Glutamatergic neuron (in vitro differentiated cells): ENCODE results near the gene SNRNP25. TPM values are rescaled to one million over a fixed set of nuclear protein-coding genes. Genes with fewer than 3 reads are reported as not detected.
A peak's percentile ranks its signal among the peaks of the same experiment; 100 is the strongest.

Experiments
- DNase-seq: peaks from one replicate; pipeline ENCODE4 v3.0.0; 2022
- H3K27ac Mint-ChIP-seq: one replicate; pipeline ENCODE4 v1.8.0; 2020; ENCODE audit warnings: mild to moderate bottlenecking, mixed read lengths, inconsistent platforms; ENCODE audit not compliant: unreplicated experiment
- H3K27me3 Mint-ChIP-seq: one replicate; pipeline ENCODE4 v1.8.0; 2020; ENCODE audit warnings: mild to moderate bottlenecking, moderate library complexity, mixed read lengths, inconsistent platforms; ENCODE audit not compliant: unreplicated experiment
- H3K36me3 Mint-ChIP-seq: one replicate; pipeline ENCODE4 v1.8.0; 2020; ENCODE audit warnings: mild to moderate bottlenecking, mixed read lengths, inconsistent platforms; ENCODE audit not compliant: unreplicated experiment
- H3K4me1 Mint-ChIP-seq: one replicate; pipeline ENCODE4 v1.8.0; 2020; ENCODE audit warnings: mild to moderate bottlenecking, low read depth, mixed read lengths, inconsistent platforms; ENCODE audit not compliant: unreplicated experiment
- H3K4me3 Mint-ChIP-seq: one replicate; pipeline ENCODE4 v1.8.0; 2020; ENCODE audit warnings: mild to moderate bottlenecking, mixed read lengths, inconsistent platforms; ENCODE audit not compliant: unreplicated experiment
- H3K9me3 Mint-ChIP-seq: one replicate; pipeline ENCODE4 v1.8.0; 2020; ENCODE audit warnings: mild to moderate bottlenecking, moderate library complexity, mixed read lengths, inconsistent platforms; ENCODE audit not compliant: unreplicated experiment
- total RNA-seq: library from RNA; stranded (reverse); fragmentation: NEBNext Ultra II Directional; extraction: Animal tissue kit (Norgen Biotek cat#: 25700); gene quantifications from one replicate; pipeline ENCODE4 v1.2.1, GENCODE V29; 2021; ENCODE audit not compliant: unreplicated experiment
- TF ChIP-seq, protein P1 (sequence below): fragments of 200-600 bp; sonication (generic); IDR thresholded peaks from one replicate; pipeline ENCODE4 v1.5.0; 2021; ENCODE audit not compliant: partially characterized antibody, unreplicated experiment

The SNRNP25 gene
- total RNA-seq, 1 donor from 2014 or later: 21.5 TPM

DNA sequence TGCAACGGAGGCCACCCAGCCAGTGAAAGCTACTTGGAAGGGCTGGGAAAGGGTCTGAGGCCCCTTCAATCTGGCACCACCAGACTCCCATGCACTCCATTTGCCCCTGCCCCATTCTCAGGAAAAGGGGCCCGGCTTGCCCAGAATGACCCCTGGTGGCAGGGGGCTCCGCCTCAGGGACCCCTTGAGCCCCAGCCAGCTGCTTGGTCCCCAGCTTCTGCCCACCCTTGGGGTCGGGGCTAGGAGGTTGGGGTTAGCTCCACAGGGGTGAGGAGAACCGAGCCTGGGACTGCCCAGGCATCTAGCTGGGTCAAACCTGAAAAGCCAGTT lies 17.5 kb downstream of the SNRNP25 start:
- Mint-ChIP-seq H3K36me3 (no peaks in the 10 kb centered on the region), H3K27ac (no peak overlapping the region), H3K9me3 (peaks cover 5% of the 10 kb centered on the region), H3K4me3 (peak overlapping the region; percentile 76), H3K27me3 (peaks cover 10% of the 10 kb centered on the region), H3K4me1 (peaks cover 14% of the 10 kb centered on the region)
- no peak for DNase-seq
- TF ChIP-seq, protein P1, sequence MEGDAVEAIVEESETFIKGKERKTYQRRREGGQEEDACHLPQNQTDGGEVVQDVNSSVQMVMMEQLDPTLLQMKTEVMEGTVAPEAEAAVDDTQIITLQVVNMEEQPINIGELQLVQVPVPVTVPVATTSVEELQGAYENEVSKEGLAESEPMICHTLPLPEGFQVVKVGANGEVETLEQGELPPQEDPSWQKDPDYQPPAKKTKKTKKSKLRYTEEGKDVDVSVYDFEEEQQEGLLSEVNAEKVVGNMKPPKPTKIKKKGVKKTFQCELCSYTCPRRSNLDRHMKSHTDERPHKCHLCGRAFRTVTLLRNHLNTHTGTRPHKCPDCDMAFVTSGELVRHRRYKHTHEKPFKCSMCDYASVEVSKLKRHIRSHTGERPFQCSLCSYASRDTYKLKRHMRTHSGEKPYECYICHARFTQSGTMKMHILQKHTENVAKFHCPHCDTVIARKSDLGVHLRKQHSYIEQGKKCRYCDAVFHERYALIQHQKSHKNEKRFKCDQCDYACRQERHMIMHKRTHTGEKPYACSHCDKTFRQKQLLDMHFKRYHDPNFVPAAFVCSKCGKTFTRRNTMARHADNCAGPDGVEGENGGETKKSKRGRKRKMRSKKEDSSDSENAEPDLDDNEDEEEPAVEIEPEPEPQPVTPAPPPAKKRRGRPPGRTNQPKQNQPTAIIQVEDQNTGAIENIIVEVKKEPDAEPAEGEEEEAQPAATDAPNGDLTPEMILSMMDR: no peak

DNA sequence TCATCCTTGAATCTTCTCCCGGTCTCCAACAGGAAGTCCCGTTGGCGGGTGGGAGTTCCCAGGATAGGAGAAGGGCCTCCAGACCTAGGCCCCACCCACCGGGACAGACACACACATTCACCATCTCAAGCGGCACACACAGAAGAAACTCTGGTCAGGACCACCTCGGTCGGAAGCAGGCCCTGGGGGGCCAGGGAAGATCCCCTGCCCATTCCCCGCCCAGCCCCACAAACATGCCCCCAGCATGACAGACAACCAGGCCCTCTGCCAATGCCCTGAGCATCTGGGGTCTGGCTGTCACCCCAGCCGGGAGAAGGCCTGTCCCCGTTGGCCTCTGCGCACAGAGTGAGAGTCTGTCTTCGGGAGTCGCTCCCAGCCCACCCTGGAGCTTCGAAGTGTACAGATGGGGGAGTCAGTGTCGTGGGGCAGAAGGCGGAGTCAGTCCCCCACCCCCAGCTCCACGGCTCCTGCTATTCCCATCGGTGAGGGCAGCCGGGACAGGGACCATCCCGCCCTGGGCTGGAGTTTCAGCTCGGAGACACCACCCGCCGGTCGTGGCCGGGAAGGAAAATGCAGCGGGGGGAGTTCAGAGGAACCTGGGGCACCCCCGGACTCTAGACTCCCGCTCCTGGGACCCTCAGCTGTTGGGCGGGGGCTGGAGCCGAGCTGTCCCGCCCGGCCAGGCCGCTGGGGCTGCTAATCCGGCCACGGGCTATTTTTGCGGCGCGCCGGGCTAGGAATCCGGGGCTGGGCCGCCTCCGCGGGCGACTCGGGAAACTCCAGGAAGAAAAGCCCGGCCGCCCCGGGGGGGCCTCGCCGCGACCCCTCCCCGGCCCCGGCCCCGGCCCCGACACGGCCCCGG lies 18.1 kb downstream of the SNRNP25 start:
- TF ChIP-seq, protein P1: no peak
- Mint-ChIP-seq H3K9me3 (peaks cover 5% of the 10 kb centered on the region), H3K36me3 (no peaks in the 10 kb centered on the region), H3K4me1 (peaks cover 14% of the 10 kb centered on the region), H3K4me3 (peak overlapping the region; percentile 76), H3K27ac (no peak overlapping the region), H3K27me3 (peaks cover 10% of the 10 kb centered on the region)
- peak; percentile 64 for DNase-seq

DNA sequence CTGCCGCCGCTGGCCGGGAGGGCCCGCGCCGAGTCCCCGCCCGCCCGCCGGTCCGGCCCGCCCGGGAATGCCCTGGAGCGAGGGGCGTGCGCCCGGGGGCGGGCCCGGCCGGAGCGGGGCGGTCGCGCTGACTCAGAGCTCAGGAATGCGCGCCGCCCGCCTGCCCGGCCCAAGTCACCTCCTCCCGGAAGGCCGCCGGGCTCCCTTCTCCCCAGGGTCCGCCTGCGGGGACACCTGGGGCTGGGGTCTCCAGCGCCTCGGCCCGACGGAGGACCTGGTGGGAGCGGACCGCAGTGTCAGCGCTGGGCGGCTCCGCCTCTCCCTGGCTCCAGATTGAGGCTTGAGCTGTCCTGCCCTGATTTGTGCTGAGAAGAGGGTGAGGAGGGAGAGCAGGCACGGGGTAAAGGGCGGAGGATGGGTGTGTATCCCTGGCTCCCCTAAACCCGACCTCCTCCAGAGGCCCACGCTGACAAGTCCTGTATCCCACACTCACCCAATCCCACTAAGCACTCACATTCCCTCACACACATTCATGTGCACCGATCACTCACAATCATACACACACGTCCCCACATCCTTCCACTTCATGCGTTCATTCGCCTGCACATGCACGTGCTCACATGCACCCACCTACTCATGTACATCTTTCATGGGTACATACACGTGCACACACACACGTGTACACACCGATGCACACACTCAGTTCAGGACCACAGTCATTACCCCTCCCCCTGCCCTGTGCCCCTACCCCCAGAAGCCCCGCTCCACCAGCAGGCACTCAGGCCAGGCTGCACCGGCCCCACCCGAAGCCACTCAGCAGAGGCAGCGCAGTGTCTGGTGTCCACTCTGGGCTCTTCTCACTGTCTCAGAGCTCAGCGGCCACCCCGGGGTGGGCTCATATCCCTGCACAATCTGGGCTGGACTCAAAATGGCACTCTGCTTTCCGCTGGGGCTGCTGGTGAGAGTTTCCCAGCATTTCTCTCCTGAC lies 19.2 kb downstream of the SNRNP25 start, which contains the start of gene RHBDF1:
RHBDF1 (minus strand) TSS at position 71 of the 988 bp plus-strand sequence. CDS start 7,616 bp downstream, outside the sequence.
- peak within 1 kb of the TSS; percentile 7 for H3K27ac Mint-ChIP-seq
- peaks cover 12% of the 10 kb centered on the region for H3K4me1 Mint-ChIP-seq
- peaks cover 3% of the 10 kb centered on the region for H3K9me3 Mint-ChIP-seq
- H3K36me3 Mint-ChIP-seq: no peaks in the 10 kb centered on the region
- H3K27me3 Mint-ChIP-seq: peaks cover 10% of the 10 kb centered on the region
- TF ChIP-seq, protein P1: no peak
- DNase-seq: peak; percentile 62
- peak within 1 kb of the TSS; percentile 85 for H3K4me3 Mint-ChIP-seq

DNA sequence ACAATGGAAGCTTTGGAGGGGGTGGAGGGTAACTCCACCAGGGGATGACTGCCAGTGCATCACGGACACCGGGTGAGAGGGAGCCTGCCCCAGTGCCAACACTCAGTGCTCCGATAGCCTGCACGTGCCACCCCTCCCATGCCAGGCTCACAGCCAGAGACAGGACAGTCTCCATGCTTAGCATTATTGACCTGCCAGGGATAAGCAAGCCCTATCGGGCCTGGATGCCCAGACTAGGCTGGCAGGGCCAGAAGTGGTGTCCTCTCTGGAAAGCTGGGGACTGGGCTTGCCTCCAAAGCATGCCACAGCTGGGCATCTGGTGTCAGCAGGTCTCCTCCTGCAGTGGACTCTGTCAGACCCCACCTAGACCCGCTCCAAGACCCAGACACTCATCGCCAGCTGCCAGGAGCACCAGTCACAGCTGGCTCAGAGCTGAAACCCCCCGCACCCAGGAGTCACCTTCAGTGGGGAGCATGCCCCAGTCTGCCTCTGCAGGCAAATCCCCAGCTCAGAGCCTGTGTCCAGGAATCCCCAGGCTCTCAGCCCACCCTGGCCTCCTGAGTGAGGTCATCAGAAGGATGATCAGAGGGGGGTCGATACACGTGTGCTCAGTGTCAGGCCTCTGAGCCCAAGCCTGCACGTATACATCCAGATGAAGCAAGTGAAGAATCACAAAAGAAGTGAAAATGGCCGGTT lies 20.6 kb downstream of the SNRNP25 start:
- no peak overlapping the region for H3K27ac Mint-ChIP-seq
- H3K36me3 Mint-ChIP-seq: no peaks in the 10 kb centered on the region
- DNase-seq: no peak
- peaks cover 12% of the 10 kb centered on the region for H3K4me1 Mint-ChIP-seq
- H3K4me3 Mint-ChIP-seq: no peak overlapping the region
- H3K27me3 Mint-ChIP-seq: peaks cover 10% of the 10 kb centered on the region
- TF ChIP-seq, protein P1: no peak
- H3K9me3 Mint-ChIP-seq: peaks cover 3% of the 10 kb centered on the region
